GM18873 (cell line): ENCODE data around the gene SVIL.
"Not testable (repeated sequence)": the region's sequence is repeated elsewhere in the genome, so short reads cannot be mapped to it uniquely, and the experiment has no call there.

Experiments used
- ATAC-seq: cut with Tn5 transposase; IDR thresholded peaks from one replicate; pipeline ENCODE4 v1.9.1; 2021; ENCODE audit warnings: mild to moderate bottlenecking, moderate library complexity, moderate number of reproducible peaks; ENCODE audit not compliant: unreplicated experiment, low FRiP score

SVIL gene

DNA sequence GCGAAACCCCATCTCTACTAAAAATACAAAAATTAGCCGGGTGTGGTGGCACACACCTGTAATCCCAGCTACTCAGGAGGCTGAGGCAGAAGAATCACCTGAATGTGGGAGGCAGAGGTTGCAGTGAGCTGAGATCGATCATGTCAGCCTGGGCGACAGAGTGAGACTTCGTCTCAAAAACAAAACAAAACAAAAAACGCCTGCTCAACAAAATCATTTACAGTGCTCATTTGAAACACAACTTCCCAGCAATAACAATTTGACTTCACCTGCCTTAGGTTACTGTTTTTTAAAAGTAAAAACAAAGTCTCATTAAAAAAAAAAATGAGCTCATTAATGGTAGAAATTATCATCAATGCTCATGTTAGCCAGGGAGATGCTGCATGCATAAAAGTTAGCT lies 10.4 kb downstream of the SVIL start:
- not testable (repeated sequence) for ATAC-seq

DNA sequence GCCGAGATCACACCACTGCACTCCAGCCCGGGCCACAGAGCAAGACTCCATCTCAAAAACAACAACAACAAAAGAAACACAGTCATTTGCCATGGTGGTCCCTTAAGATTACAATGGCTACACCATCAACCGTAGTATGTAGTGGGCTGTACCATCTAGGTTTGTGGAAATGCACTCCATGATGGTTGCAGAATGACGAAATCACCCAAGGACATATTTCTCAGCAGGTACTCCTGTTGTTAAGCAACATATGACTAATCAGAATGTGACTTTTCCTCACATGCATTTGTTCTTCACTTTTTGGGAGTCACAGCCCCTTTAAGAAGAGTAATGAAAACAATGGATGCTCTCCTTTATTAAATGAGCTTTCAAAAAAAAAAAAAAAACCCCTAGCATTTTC lies 11.0 kb downstream of the SVIL start:
- no peak for ATAC-seq

DNA sequence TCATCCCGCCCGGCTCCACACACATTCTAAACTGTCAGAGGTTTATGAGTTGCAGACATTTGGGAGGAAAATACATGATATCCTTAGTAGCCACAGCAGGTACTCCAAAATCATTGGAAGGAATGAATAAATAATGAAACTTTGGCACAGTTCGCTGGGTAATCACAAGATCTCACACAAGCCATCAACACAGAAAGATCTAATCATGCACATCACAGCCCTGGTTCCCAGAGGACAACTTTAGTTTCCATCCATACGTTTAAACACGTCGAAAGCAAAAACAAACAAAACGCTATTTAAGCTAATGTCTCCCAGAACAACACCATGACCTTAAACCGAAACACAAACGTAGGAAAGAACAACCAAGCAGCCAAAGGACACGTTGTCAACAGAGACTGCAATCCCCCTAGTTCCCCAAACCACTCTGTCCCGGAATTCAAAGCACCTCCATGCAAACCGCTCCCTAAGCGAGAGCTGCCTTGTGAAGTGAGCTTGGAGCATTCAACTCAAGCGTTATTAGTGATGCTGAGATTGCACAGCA lies 12.3 kb downstream of the SVIL start:
- no peak for ATAC-seq

DNA sequence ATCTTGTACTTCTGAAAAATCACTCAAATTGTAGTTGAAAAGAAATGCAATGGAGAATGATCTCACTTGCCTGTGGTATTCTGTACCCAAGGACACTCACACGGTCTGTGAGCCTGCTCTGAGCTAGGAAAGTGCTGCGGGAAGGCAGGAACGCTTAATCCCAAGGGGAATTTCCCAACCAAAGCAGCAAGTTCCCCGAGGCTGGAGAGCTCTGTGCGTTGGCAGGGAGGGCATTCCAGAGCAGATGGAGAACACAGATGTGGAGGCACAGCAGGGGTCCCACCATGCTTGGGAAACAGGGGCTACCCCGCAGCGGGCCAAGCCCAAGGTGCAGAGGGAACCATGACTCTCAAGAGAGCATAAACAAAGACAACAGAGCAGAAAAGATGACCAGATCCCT lies 13.6 kb downstream of the SVIL start:
- no peak for ATAC-seq

DNA sequence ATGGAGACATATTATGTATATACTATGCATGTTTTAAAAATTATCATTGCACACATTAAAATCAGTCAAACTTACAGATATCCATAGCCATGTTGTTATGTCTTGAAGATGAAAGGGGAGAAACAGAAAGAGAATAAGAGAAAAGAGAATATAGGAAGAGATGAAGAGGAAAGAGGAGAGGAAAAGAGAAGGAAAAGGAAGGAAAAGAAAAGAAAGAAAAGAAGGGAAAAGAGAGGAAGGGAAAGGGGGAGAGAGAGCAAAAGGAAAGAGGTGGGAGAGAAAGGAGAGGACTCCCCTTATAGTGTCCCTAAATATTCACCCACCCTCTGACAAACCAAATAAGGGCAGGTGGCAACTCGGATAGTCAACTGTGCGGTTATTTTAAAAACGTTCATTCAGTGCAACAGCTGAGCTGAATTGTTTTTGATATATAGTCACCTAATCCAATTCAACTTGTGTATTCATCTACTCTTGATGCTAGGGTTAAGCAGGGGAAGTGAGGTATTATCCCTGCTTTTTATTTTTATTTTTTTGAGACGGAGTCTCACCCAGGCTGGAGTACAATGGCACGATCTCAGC lies 14.6 kb downstream of the SVIL start:
- ATAC-seq, result no peak

DNA sequence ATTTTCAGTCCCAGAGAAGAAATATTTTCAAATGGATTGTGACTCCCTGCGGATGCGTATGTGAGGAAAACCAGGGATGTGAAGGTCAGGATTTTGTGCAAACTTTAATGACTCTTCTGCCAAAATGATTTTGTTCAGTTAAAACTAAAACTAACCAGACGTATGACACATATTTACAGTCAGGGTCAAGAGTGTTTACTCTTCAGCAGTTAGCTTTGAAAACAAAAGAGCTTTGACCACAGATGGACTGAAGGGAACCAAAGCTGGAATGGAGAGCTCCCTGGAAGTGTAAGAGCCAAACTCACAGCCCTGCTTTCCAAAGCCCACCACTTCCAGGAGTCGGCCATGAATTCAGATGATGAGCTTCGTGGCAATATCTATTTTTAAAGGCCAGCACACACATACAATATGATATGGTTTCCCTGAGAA lies 15.5 kb downstream of the SVIL start:
- ATAC-seq, result no peak

DNA sequence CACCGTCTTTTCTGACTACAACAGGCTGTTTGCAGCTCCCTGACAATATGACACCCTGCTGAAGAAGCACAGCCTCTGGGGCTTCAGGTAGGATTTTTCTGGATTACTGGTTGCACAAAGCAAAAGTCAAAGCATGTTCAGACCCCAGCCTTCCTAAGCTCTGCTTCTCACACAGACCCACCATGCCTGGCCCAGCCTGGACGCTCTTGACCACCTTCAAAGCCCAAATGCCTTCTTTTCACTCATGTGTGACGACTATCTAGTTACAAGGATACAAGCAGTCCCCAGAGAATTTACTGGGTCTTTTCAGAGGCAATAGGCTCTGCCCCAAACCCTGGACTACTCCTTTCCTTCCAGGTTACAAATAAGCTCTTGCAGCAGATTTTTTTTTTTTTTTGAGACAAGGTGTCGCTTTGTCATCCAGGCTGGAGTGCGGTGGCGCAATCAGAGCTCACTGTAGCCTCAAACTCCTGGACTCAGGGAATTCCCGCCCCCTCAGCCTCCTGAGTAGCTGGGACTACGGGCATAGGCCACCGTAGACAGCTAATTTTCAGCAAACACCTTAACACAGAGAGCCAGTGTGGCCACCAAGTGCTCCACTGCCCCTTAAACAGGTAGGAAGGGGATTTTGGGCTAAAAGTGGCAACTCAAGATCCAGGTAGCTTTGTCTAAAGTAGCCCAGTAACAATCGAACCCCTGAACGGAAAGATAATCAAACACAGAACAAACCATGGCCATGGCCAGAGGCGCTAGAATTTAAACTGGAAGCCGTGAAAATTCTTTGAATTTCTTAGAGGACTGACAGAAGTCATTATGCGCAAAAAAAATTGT lies 16.2 kb downstream of the SVIL start:
- no peak for ATAC-seq

DNA sequence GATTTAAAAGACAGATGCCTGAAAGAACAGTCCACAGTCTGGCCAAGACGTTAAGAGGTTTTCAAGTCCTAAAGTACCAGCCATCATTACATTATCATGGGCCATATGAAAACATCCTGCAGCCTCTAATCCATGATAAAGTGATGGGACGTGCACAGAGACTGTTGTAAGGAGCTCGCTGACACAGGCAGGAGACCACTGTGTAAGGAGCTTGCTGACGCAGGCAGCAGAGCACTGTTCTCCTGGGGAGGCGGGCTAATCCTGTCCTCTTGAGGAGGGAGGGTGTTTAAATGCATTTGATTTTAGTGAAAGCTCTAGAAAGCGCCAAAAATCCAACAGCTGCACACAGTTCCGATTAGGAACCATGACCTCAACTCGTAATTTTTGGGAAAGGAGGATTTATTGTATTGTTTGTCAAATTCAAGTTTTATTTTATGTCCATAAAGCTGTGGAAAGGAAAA lies 16.9 kb downstream of the SVIL start:
- ATAC-seq, result no peak

DNA sequence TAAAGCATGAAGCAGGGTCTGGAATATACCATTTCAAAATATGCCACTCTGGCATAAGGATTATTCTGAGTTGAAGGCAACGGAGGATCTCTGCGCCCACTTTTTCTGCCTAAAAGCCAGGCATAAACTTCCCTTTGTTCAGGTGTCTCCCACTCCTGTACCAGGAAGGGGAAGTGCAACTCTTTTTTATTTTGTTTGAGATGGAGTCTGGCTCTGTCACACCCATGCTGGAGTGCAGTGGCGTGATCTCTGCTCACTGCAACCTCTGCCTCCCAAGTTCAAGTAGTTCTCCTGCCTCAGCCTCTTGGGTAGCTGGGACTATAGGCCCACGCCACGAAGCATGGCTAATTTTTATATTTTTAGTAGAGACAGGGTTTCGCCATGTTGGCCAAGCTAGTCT lies 18.2 kb downstream of the SVIL start:
- ATAC-seq, result no peak

DNA sequence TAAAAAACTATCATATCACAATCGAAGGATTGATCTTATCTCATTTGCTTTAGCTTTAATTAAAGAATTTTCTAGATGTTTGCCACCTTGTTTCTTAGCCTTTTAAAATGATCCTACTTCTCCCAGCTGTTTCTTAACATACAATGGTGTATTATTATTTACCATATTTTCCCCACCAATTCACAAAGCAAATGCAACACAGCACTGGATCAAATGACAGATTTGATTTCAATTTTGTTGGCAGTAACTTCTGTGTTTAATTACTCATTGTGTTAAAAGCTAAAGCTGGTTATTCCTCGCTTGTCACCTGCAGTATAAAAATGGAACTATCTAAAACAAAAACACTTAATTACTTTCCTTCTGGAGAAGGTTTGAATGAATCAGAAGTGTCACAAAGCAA lies 19.6 kb downstream of the SVIL start:
- no peak for ATAC-seq

DNA sequence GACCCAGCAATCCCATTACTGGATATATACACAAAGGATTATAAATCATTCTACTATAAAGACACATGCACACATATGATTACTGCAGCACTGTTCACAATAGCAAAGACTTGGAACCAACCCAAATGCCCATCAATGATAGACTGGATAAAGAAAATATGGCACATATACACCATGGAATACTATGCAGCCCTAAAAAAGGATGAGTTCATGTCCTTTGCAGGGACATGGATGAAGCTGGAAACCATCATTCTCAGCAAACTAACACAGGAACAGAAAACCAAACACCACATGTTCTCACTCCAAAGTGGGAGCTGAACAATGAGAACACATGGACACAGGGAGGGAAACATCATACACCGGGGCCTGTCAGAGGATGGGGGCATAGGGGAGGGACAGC lies 20.5 kb downstream of the SVIL start:
- not testable (repeated sequence) for ATAC-seq

DNA sequence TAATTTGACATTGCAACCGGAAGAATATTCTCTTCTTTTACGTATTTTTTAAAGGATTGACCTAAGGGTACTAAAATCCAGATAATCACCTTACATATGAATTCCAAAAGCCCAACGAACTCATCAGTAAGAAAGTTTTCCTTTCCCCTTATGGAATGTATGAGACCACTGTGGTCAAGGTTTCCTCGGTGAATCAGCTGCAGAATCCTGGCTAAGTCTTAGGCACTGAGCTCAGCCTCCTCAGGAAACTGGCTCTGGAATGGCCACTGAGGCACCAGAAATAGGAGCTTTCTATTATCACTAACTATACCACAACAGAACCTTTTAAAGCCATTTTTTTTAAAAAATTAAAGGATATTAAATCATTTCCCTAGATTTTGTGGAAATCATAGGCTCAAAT lies 21.0 kb downstream of the SVIL start:
- ATAC-seq, result no peak

DNA sequence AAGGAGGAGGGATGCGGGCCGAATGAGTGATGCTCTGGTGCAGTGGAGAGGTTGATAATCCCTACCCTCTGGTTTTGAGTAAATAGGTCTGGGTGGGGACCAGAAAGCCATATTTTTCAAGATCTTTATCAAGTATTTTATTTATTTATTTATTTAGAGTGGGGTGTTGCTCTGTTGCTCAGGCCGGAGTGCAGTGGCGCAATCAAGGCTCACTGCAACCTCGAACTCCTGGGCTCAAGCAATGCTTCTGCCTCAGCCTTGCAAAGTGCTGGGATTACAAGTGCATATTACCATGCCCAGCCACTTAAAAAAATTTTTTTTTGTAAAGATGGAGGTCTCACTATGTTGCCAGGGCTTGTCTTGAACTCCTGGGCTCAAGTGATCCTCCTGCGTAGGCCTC lies 21.6 kb downstream of the SVIL start:
- no peak for ATAC-seq

DNA sequence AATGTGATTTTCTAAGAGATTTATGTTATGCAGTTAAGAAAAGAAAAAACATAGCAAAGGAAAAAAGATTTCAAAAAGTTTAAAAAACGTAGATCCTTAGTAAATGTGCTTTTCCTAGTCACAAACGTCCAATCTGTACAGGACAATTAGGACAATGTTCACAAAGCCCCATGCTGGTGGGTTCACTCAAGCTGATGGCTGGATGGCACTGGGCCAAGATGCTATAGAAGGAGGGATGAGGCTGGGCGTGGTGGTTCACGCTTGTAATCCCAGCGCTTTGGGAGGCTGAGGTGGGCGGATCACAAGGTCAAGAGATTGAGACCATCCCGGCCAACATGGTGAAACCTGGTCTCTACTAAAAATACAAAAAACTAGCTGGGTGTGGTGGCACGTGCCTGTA lies 22.1 kb downstream of the SVIL start:
- no peak for ATAC-seq

DNA sequence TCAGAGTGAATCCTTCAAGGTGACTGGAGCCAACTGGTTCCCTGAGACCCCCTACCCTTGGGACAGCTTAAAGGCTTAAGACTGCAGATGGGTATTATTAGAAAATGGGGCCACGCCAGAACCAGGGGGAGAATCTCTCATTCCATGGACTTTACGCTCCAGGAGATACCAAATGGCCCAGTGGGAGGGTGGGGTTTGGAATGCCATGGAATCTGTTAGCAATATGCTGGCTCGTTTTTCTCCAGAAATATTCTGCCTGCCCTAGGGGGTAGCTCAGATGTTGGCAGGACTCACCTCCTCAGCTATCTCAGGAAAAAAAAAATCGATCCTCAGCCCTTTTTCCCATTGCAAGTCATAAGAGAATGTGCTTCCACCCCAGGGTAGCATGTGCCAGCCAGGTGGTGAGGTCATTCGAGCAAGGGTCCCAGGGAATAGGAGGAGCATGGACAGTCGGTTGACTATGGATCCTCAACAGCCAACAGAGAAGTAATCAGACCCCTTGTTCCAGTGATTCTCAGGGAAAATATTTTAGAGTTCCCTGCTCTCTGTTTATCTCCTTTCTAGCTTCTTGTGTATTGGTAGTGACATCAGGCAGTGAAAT lies 22.9 kb downstream of the SVIL start:
- no peak for ATAC-seq

DNA sequence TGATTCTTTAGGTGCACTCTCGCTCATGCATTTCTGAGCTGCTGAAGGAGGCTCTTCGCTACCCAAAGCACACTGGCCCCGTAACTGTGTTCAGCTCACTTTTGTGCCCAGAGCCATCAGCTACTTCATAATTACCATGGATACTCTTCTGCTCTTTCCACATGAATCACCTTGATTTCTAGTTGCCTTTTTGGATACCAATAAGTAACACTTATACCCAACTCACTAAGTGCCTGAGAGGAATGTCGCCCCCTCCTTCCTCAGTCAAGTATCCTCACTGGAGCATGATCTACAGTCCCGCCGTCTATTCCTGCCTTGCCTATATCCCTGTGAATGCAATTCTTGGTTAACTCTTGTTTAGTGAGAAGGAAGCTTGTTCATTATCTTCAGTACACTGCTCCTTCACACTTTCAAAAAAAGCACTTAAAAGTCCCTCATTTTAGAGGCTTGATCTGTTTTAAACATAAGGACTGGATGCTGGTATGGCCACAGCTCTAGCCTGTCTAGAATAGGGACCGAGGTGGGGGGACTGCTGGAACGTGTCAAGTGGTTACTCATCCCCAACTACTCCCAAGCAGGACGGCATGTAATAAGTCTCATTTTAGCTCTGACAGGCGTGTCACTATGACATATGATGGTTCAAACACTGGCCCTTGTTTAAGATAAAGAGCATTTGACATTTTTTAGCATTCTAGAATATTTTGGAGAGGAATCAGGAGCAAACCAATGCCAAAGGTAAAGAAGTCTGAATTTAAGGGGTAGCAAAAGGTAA lies 23.7 kb downstream of the SVIL start:
- no peak for ATAC-seq

DNA sequence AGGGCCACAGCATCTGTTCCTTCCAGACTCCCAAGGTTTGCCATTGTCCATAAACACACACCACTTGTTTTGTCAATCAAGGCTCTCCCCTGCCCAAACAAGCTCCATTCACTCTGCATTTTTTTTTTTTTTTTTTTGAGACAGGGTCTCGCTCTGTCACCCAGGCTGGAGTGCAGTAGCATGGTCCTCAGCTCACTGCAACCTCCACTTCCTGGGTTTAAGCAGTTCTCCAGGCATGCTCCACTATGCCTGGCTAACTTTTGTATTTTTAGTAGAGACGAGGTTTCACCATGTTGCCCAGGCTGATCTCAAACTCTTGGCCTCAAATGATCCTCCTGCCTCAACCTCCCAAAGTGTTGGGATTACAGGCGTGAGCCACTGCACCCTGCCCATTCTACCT lies 24.4 kb downstream of the SVIL start:
- ATAC-seq, result not testable (repeated sequence)

DNA sequence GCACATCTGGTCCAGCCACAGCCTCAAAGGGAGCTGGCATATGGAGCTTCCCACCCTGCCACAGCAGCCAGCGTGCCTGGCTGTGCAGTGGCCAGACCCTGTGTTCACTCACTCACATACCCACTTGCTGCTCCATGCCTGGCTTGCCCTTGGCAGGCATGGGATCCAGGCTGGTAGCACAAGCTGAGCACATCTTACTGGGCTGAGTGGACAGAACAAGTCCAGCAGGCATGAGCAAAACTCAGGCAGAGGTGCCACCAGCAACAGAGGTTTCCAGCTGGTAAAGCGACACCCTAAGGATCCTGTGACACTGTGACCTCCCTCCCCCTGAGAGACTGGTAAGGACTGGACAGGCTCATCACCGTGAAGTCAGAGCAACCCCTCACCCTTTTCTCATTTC lies 25.1 kb downstream of the SVIL start:
- no peak for ATAC-seq

DNA sequence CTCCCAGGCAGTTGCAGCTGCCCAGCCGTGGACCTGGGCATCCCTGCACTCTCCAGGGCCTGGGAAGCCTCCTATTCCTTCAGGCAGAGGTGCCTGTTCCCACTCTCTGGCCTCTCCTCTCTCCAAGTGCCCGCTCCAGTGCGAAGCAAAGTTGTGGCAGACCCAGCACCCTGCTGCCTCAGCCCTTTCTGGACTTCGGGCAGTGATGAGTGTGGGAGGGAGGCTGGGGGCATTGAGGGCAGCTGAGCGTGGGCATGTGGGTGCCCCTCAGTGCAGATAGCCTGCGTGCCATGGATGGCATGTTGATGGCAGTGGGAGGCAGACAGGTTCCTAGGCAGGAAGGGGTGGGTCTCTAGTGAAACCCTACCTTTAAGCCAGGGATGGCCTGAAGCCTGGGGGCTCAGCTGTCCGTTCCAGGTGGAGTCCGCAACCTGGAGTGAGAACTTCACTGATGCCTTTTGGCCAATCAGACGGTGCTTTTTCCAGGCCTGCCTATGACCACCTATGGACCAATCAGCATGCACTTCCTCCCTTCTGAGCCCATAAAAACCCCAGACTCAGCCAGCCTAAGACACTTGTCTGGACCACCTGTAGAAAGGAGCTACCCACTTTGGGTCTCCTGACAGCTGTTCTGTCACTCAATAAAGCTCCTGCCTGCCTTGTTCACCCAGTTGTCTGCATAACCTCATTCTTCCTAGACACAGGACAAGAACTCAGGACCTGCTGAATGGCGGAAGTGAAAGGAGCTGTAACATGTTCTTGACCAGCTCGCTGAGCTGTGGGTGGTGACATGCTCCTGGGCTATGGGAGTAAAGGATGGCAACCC lies 26.1 kb downstream of the SVIL start:
- no peak for ATAC-seq

DNA sequence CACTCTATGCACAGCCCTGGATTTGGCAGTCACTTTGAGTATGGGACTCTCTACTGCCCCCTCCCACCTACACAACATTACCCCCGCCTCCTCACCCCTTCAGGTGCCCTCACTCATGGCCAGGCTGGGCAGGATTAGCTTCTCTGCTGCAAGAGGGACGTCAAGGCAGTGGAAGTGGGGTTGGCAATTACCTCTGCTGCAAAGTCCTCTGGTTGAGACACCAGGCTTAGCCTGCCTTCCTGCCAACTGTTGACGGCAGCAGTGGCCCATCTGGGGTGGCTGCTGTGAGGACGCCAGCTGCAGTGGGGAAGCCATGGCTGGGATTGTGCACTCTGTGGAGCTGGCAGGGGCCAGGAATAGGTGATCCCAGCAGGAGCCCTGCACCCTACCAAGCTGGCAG lies 26.7 kb downstream of the SVIL start:
- ATAC-seq, result no peak
